ENCODE data around the gene SMARCD3. TPM values are rescaled to one million over a fixed set of nuclear protein-coding genes. Genes with fewer than 3 reads are reported as not detected.

The SMARCD3 gene
- total and polyA plus RNA-seq, 2 of the 8 experiments (the other 6 are each of a cell fraction or from before 2014, with no cell fraction given), result 3.0 to 5.6 TPM

- Histone ChIP-seq H4K20me1 (replicated peaks in 1 of 2; ENCODE audit: control insufficient read depth in 1 of 2, insufficient read depth in 2 of 2, low read length in 2 of 2) (peaks cover 5 to 6% of the 10 kb centered on the region in 2 experiments), H3K9ac (replicated peaks in 1 of 4; ENCODE audit: extremely low read depth in 1 of 4, low read depth in 3 of 4, low read length in 3 of 4) (no peak overlapping the region), H3K14ac (ENCODE audit: insufficient read length) (no peak overlapping the region), H2BK5ac (ENCODE audit: low read depth, low read length) (no peak overlapping the region), H3K4me2 (ENCODE audit: insufficient read depth in 1 of 2, low read depth in 2 of 2, low read length in 2 of 2) (no peak overlapping the region), H4K5ac (ENCODE audit: insufficient read length, low read depth, low read length) (no peak overlapping the region), H4K91ac (replicated peaks; ENCODE audit: insufficient read length, low read length) (no peak overlapping the region), H3K36me3 (ENCODE audit: control insufficient read depth in 2 of 4, insufficient read depth in 4 of 4, low read length in 3 of 4) (peaks cover 27 to 51% (median 35%) of the 10 kb centered on the region in 4 experiments), H2AK5ac (ENCODE audit: low read depth, low read length) (no peak overlapping the region), H3K9me3 (ENCODE audit: insufficient read depth in 2 of 2, low read depth in 1 of 2, low read length in 1 of 2) (no peaks in the 10 kb centered on the region), H2BK15ac (ENCODE audit: low read length) (no peak overlapping the region), H3K27me3 (replicated peaks in 1 of 4; ENCODE audit: control insufficient read depth in 3 of 4, extremely low read depth in 1 of 4, insufficient read depth in 3 of 4, low read length in 3 of 4) (no peaks in the 10 kb centered on the region), H2BK12ac (ENCODE audit: low read depth, low read length) (no peak overlapping the region), H3K4me1 (replicated peaks in 1 of 4; ENCODE audit: control insufficient read depth in 3 of 4, insufficient read depth in 4 of 4, low read length in 3 of 4) (peaks cover 0 to 6% (median 3%) of the 10 kb centered on the region in 4 experiments; a peak in 4 of 7 replicates), H3K79me1 (ENCODE audit: low read depth, low read length) (no peaks in the 10 kb centered on the region), H3K4me3 (ENCODE audit: extremely low read depth in 1 of 4, insufficient read depth in 2 of 4, low read depth in 3 of 4, low read length in 4 of 4) (no peak overlapping the region), H3K27ac (ENCODE audit: low read depth, low read length) (no peak overlapping the region), H2AFZ (ENCODE audit: low read length) (no peak overlapping the region), H4K8ac (ENCODE audit: extremely low read depth, insufficient read depth, low read length) (no peak overlapping the region), H3K23ac (ENCODE audit: insufficient read length) (no peak overlapping the region), H3K56ac (replicated peaks; ENCODE audit: insufficient read length, low read depth, low read length) (no peak overlapping the region), H2BK120ac (replicated peaks; ENCODE audit: low read depth, low read length) (no peak overlapping the region), H3K18ac (ENCODE audit: extremely low read depth, low read length) (no peak overlapping the region), H3K23me2 (ENCODE audit: low read depth, low read length) (no peaks in the 10 kb centered on the region), H2BK20ac (ENCODE audit: low read length) (no peak overlapping the region), H3K4ac (replicated peaks; ENCODE audit: insufficient read length, low read depth, low read length) (no peak overlapping the region), H3K79me2 (ENCODE audit: control insufficient read depth in 1 of 2, insufficient read depth in 2 of 2, low read length in 2 of 2) (no peaks in the 10 kb centered on the region)
- WGBS, 2 experiments (ENCODE audit: extremely low coverage in 1 of 2, insufficient coverage in 1 of 2, insufficient read length in 1 of 2, insufficient replicate concordance in 2 of 2, low coverage in 1 of 2, low lambda C conversion rate in 2 of 2, missing lambda C conversion rate in 1 of 2), result 80% methylated on average over 5 of the region's 5 CpGs; no CpG with 5 or more reads in 1 of the 2 experiments
- ChIA-PET POLR2A (ENCODE audit: partially characterized antibody) (interaction anchor here (1.3 to 5.7 kb wide), 3 partner anchors 13 to 26 kb away, joined by 4 to 36 read pairs (median 6); partner anchors contain the start of genes ABCF2 and ASB10), CTCF (ENCODE audit: partially characterized antibody) (interaction anchor here (0.6 to 4.0 kb wide), 11 partner anchors 8 to 458 kb away, joined by 3 to 25 read pairs (median 6); partner anchors contain the start of gene GBX1)
- no peak for DNase-seq (ENCODE audit: low read depth in 1 of 2, low spot score in 2 of 2)
- no peak for FAIRE-seq
- no peak for TF ChIP-seq POU5F1 (IDR thresholded peaks at IDR 0.05; ENCODE audit: low read depth, low read length)
- no peak for TF ChIP-seq HDAC2 (IDR thresholded peaks at IDR 0.05; ENCODE audit: borderline replicate concordance in 1 of 2, low read depth in 2 of 2, low read length in 2 of 2)
- no peak for TF ChIP-seq RXRA (IDR thresholded peaks at IDR 0.05; ENCODE audit: insufficient read depth, low read depth, low read length)
- TF ChIP-seq SIRT6 (IDR thresholded peaks at IDR 0.05; ENCODE audit: low read length), result no peak
- no peak for TF ChIP-seq SRF (IDR thresholded peaks at IDR 0.05; ENCODE audit: low read depth, low read length)
- no peak for TF ChIP-seq RFX5 (IDR thresholded peaks at IDR 0.05; ENCODE audit: borderline replicate concordance, low read depth, low read length)
- TF ChIP-seq SIN3A (conservative IDR thresholded peaks at IDR 0.05 in 1 of 2, IDR thresholded peaks at IDR 0.05 in 1 of 2; ENCODE audit: low read depth in 1 of 2, low read length in 2 of 2), result no peak
- no peak for TF ChIP-seq EP300 (IDR thresholded peaks at IDR 0.05; ENCODE audit: borderline replicate concordance in 1 of 2, low read depth in 2 of 2, low read length in 2 of 2)
- TF ChIP-seq SP4 (IDR thresholded peaks at IDR 0.05; ENCODE audit: low read length), result no peak
- TF ChIP-seq E2F6 (IDR thresholded peaks at IDR 0.05), result no peak
- no peak for TF ChIP-seq BACH1 (IDR thresholded peaks at IDR 0.05; ENCODE audit: low read length)
- TF ChIP-seq KDM4A (IDR thresholded peaks at IDR 0.05; ENCODE audit: low read depth, low read length, severe bottlenecking), result no peak
- no peak for TF ChIP-seq FOSL1 (IDR thresholded peaks at IDR 0.05; ENCODE audit: insufficient read depth, low read depth, low read length)
Observed at GRCh38 chr7:151212626-151213025, 35.9 kb downstream of the SMARCD3 start.

Data from H1 (cell line).